ENCODE measurements around the gene CAPN2.

GRCh38 chr1:223761411-223761810 is 49.1 kb downstream of the CAPN2 start:
- TF ChIP-seq, protein P1, sequence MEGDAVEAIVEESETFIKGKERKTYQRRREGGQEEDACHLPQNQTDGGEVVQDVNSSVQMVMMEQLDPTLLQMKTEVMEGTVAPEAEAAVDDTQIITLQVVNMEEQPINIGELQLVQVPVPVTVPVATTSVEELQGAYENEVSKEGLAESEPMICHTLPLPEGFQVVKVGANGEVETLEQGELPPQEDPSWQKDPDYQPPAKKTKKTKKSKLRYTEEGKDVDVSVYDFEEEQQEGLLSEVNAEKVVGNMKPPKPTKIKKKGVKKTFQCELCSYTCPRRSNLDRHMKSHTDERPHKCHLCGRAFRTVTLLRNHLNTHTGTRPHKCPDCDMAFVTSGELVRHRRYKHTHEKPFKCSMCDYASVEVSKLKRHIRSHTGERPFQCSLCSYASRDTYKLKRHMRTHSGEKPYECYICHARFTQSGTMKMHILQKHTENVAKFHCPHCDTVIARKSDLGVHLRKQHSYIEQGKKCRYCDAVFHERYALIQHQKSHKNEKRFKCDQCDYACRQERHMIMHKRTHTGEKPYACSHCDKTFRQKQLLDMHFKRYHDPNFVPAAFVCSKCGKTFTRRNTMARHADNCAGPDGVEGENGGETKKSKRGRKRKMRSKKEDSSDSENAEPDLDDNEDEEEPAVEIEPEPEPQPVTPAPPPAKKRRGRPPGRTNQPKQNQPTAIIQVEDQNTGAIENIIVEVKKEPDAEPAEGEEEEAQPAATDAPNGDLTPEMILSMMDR (IDR thresholded peaks at IDR 0.05; ENCODE audit: insufficient read depth, low read length, poor library complexity, severe bottlenecking), result no peak
- no peak for TF ChIP-seq EZH2phosphoT487 (conservative IDR thresholded peaks at IDR 0.05; ENCODE audit: low read length)

Measured in SU-DHL-6 (cell line).